Activated naive CD4-positive, alpha-beta T cell treated with Interleukin-2 at 50 U/mL for 16 hours (primary cell): ENCODE data around the gene BRIX1.
A peak's percentile ranks its signal among the peaks of the same experiment; 100 is the strongest.

ENCODE experiments used
- DNase-seq: peaks from one replicate; pipeline ENCODE4 v3.0.0-alpha.2; 2020

Gene BRIX1, protein sequence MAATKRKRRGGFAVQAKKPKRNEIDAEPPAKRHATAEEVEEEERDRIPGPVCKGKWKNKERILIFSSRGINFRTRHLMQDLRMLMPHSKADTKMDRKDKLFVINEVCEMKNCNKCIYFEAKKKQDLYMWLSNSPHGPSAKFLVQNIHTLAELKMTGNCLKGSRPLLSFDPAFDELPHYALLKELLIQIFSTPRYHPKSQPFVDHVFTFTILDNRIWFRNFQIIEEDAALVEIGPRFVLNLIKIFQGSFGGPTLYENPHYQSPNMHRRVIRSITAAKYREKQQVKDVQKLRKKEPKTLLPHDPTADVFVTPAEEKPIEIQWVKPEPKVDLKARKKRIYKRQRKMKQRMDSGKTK

DNA sequence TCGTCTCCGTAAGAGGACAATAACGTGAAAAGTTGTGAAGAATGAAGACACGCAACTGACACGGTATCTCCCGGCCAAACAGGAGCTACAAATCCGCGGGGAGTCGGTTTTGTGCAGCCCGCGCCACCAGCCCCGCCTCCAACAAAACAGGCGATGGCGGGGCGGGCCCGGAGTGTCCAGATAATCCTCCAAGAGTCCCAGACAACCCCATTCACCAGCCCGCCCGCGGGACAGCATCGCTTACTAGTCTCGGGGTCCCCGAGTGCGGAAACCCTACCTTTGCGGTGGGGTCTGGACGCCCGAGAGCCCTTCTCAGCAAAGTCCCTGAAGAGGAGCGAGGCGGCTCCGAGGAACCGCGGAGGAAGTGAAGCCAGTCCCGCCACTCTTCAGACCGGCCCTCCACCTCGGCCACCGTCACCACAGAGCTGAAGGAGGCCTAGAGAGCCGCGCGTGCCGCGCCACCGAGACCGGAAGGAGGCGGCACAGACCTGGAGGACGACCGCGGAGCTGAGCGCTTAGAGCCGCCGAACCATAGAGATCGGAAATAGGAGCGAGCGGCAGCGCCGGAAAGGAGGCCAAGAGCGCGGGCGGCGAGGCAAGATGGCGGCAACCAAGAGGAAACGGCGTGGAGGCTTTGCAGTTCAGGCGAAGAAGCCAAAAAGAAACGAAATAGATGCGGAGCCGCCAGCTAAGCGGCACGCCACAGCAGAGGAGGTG, at the start of gene BRIX1, which contains the start of gene RAD1:
BRIX1 (plus strand) TSS at position 573 of the 717 bp plus-strand sequence; CDS start at position 601, 28 bp downstream.
RAD1 (minus strand) TSS at position 366 of the 717 bp plus-strand sequence. CDS start 612 bp downstream, outside the sequence.
- peak; percentile 95 for DNase-seq

DNA sequence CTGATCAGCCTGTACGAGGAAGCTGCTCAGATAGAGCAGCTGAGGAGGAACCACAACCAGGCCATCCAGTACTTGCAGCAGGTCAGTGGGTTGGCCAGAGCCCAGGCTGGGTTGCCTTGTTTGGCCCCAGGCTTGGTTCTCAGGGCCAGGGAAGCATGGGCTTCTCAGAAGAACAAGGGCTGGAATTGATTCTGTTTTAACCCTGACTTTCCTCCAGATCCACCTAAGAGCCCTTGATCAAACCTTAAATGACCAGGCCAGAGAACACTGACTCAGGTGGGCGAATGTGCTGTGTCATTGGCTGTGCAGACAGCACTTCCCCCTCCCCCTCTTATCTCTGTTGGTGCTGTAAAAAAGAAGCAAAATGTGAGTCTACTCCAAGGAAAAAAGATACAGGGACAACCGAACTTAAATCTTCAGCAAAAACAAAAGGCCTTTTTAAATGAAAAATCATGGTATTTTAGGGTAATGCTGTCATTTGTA, 48.5 kb upstream of the BRIX1 start:
- no peak for DNase-seq

DNA sequence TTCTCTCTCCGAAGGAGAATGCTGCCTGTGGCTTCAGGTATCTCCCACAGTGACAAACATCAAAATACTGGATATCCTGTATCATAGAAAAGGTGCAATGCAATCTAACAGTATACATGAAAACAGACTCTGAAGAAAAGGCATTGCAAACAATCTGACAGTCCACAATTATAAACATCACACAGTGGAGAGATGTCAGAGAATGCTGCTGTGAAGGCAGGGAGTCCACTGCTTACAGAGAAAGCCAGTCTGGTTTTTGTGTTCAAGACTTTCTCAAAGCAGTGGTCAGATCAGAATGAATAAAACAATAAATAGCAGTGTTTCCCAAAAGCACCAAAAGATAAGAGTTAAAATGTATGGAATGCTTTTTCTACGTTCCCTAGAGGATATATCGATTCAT, 47.9 kb upstream of the BRIX1 start:
- DNase-seq, result no peak

DNA sequence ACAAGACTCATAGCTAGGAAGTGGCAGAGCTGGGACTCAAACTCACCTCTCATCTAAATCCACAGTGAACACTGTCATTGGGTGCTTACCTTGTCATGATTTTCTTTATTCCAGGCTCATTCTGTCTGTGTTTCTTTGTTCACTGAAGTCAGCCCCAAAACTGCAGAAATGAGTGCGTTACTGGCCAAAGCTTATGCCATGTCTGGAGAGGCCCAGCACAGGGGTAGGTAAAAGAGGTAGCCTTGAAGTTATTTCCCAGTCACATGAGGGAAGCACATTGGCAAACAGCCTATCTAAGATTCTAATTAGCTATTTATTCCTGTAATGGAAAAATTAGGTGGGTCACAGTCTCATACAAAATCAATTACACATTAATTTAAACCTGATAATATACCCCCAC, 46.7 kb upstream of the BRIX1 start:
- no peak for DNase-seq

DNA sequence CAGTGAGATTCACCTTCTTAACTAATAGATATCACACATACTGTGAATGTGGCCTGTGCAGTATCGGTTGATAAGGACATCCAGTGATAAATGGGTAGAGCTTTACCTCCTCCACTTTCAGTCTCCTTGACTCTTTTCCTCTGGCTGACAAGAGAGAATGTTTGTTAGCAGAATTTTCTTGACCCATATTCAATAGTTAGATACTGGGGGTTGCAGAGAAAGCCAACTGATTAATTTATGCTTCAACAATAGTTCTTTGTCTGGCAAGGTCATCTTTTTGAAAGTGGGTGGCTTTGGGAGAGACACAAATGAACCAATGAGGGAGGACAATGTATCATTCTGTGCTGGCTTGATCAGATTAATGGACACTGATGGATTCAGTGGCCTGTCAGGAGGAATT, 46.3 kb upstream of the BRIX1 start:
- no peak for DNase-seq

DNA sequence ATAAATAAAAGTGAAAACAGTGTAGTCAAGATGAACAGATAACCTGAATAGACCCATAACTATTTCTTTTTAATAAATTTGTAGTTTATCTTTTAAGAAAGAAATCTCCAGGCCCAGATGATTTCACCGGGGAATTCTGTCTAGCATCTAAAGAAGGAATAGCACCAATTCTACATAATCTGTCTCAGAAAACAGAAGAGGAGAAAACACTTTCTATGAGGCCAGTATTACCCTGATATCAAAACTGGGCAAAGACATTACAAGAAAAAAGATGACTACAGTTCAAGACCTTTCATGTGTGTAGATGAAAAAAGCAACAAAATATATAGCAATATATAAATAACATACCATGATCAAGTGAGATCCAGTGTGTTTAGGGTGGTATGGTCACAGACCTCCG, 45.1 kb upstream of the BRIX1 start:
- no peak for DNase-seq

DNA sequence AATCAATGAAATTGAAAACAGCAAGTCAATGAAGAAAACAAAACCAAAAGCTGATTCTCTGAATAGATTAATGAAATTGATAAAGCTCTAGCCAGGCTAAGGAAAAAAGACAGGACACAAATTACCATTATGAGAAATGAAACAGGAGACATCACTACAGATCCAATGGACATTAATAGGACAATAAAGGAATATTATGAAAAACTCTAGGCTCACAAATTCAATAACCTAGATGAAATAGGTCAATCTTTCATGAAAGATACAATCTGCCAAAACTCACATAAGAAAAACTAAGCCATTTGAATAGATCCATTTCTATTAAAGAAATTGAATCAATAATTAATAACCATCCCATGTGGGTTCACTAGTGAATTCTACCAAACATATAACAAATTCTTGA, 39.2 kb upstream of the BRIX1 start:
- no peak for DNase-seq

DNA sequence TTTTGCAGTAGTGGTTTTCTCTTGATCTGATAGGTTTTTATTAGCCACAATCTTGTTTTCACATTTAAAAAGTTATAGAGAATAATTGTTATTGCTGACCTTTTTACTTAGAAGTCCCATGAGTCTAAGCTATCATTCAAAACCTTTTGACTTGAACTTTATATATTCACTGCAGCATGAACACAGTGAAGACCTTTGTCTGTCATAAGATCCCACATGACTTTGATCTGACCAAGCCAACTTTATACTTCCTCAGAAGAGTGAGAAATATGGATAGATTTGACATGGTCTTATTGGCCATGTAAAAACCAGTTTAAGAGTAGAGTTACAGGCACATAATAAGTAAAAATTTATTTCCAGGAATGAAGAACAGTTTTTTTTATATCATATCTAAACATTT, 34.3 kb upstream of the BRIX1 start:
- no peak for DNase-seq

DNA sequence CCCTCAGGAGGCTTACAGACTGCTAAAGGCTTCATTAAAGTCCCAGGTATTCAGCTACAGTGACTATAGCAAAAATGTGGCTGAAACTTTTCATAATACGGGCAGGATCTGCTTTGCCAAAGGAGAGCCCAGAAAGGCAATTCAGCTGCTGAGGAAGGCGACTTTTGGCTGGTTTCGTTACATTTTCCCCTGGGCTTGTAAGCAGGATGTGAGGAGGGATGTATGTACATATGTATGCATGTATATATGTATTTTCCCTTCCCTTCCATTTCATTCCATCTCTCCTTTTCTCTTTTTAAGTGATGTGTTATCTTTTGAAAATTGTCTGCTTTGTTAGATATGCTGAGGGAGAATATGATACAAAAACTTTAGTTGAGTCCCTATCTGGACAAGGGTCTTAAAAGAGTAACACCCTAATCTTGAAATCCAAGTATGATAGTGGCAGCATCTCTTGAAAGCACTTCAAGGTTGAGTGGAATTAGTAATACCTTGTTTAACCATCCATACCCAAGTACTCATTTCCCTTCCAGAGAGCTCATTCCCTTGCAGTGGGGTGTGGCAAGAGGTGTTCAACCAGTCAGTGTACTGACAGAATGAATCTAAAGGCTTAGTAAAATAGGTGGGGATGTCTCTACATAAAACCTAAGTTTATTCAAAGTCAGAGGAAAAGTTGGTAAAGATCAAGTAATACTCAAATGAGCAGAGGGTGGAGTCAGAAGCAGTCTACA, 29.0 kb upstream of the BRIX1 start:
- no peak for DNase-seq

DNA sequence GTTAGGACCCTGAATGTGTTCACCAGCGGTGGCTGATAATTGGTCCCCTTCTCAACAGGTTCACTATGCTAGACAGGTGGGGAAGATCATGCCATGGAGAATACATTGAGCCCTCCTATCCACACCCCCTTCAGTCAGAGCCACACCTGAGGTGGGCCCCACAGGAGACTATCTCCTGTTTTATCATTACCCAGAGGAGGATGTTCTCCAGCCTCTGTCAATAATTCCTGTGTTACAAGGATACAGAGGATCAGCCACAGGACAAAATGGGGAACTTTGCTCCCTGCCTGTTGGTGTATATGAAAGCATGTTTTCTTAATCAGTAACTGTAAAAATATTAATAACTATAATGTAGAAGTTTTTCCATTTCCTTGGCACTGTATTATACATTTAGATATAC, 26.1 kb upstream of the BRIX1 start:
- DNase-seq, result no peak

DNA sequence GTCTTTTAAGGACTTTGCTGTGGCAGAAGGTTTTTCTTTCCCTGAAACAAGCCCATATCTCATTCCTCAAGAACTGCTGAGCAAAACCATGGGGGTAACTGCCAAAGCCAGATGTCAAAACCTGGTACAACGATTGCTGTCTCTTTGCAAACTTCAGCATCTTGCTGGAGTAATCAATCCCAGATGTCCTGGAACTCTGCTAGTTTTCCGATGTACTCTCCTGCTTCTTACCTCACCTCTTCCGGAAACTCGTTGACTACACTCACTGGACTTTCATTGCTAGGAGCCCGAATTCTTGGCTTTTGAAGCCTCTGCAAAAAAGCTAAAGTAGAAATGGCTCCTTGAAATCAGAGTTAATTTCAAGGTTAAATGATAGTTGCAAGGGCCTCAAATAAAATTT, 23.5 kb upstream of the BRIX1 start:
- no peak for DNase-seq

DNA sequence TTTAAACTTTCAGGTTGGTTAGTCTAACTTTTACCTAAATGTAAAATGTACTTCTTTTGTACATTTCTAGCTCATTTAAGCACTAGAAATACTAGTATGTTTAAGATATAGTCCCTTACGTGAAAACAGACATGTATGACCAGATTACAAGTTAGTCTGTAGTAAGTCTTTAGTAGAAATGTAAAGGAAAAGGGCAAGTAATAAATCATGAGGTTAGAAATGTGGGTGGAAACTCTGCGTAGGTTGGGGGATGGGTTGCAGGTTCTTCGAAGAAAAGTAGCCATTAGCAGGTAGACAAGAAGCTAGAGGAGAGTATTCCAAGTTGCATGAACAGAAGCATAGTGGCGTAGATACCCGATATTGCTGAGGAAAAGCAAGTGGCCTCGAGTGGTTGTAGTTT, 23.1 kb upstream of the BRIX1 start:
- DNase-seq, result no peak

DNA sequence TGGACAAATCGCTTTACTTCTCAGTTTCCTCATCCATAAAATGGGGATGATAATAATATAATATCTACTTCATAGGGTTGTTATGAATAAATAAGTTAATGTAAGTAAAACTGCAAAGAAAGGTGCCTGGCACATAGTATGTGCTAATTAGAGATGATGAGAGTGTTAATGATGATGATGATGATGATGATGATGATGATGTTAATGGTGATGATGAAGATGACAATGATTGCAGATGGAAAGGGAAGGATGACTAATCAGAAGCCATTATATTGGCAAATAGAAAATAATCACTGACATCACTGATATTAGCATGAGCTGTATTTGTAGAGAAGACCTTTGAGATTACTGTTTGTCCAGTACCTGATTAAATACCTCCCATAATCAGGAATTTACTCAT, 20.8 kb upstream of the BRIX1 start:
- no peak for DNase-seq

DNA sequence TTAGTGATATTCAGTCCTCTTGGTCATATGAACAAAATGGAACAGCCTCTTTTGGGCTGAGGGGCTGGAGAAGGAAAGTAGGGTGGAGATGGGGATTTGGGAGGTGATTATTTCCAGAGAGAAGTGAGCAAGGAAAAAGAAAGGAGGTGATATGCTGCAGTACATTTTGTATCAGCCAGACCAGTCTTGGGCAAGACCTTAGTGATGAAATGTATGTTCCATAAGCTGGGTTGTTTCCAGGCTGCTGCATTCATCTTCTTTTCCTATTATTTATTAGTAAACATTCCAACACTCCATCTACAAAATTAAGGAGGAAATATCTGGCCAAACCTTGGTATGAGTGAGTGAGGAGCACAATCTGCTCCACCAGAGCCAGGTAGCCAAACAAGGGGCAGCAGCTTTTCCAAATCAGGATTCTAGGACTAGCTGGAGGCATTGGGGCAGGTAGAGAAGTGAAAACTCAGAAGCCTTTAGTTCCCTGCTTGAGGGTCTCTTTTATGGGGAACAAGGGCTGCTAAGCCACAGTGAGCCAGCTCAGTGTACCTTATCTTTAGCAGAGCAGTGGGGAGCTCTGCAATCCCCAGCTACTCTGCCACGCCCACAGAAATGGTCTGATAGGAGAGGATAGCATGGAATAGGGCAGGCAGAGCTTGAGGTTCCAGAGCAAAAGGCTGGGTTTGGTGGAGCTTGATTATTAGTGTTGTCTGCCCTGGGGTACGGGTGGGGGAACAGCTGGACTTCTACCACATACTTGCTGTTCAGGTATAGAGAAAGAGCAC, 19.7 kb upstream of the BRIX1 start:
- DNase-seq, result no peak

DNA sequence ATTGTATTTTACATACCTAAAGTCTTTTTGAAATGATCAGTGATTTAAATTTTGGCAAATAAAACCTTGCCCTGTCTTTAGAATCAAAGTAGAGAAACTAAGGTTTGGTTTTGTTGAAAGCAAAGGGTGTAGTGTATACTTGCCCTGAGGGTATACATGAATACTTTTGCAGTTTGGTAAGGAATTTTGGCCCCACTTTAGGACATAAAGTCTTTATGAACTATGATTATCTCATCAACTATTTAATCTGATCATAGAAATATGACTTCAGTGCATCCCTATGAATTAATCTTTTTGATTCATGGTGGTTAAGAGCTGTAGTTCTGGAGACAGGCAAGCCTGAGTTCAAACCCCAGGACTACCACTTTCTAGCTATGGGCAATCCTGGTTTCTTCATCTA, 17.9 kb upstream of the BRIX1 start:
- no peak for DNase-seq

DNA sequence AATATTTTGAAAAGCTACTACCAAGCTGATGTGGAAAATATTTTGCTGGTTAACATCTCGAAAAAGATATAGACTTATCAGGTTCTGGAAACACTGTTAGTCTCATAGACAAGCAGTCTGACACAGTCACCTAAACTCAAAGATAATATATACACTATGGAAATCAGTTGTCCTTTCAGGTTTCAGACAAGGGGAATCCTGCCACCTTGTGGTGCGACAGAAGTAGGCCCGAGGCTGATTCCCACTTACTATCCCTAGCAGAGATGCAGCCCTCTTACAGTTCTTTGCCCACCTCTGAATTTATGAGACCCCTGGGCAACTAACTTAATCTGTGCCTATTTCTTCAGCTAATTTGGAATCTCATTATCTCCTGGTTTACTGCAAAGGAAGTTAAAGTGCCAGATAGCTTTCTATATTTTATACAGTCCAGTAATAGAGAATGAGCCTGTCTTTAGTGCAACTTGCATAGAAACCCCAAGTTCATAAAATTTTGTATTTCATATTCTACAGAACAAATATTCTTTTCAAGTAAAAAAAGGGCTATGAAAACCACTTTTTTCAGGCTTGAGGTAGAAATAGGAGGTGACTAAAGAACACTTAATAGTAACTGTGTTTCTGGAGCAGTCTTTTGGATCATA, 17.1 kb upstream of the BRIX1 start:
- DNase-seq, result peak; percentile 58

DNA sequence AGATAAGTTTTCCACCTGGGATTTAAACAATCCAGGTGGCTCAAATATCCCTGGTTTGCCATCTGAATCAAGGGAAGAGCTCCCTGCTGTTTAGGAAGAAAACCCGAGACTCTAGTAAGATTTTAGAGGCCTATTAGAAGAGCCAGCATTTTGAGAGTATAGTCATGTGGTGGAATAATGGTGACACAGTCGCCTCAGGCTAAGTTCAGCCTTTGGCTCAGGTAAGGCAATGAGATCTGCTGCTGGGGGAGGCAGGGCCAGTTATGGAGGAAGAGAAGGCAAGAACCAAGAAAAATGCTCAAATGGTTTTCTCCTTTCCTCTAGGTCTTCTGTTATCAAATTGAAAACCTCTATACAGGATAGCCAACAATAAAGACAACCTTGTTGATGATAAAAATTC, 16.4 kb upstream of the BRIX1 start:
- no peak for DNase-seq

DNA sequence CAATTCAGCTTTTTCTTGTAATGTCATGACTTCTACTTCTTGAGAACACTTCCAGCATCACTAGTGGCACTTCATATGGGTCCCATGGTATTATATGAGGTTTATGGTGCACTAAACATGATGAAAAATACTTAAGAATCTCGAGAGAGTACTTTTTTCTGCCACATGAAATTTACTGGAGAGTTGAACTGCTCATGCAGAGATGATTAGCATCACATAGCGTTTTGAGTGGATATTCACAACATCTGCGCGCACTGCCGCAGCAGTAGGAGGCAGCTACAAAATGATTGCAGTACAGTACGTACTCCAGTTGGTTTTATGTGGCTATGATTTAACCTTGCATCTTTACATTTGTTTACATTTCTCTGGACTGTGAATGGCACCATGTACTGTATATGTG, 14.9 kb upstream of the BRIX1 start:
- DNase-seq, result no peak

DNA sequence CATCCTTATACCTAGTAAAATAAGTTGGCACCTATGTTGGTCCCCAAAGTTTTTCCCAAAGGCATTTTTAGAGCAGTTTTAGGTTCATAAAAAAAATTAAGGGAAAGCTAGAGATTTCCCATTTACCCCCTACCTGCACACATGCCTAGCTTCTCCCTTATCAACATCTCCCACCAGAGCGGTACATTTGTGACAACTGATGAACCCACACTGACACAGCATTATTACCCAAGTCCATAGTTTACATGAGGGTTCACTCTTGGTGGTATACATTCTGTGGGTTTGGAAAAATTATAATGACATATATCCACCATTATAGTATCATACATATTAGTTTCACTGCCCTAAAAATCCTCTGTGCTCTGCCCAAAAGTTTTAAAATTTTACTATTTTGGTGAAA, 12.3 kb upstream of the BRIX1 start:
- DNase-seq, result no peak

DNA sequence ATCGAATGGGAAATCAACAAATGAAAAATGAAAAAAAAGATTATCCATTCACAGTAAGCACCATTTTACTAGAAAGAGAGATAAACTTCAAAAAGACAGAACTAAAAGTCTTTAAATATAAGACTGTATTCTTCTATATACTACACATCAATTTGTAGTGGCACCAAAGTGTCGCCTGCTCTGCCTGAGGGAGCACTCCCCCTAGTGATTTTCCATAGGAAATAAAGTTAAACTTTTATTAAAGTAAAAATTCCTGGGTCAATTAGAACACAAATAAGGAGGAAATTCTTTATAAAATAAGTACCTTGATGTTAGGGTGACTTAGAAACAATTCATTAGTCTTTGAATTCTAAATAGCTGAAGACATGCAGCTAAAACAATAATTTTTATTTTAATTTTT, 9.9 kb upstream of the BRIX1 start:
- no peak for DNase-seq

DNA sequence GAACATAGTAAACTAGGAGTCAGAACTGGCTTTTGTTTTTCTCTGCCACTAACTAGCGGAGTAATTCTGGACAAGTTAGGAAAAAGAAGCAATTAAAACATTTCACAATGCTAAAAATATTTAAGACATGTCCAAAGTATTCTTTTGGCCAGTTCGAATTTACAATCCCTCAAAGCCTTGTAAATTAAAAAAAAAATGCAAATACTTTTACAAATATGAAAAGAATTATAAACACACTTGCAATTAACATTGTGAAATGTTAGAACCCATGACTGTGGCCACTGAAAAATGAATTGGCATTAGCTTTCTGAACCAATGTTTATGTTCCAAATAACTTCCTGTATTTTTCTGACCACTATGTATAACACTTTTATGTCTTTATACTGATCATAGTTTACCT, 2.4 kb upstream of the BRIX1 start:
- DNase-seq, result no peak

DNA sequence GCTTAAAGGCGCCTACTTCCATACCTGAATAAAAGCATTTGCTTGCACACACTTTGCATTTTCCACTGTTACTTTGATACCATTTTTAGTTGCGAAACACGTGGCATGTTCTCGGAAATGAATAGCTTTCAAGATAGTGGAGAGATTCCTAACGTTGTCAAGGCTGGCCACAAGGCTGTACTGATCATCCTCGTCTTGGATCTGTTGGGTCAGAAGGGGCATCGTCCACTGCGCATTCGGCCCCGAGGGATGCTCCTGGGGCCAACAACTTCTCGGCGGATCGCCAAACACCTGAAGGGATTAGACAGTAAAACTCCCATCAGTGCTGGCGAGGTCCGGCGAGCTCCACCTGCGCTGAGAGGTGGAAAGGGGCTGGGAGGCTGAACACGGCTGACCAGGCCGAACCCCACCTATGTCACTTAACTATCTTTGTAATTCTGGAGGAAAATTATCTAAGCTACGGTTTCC, 806 bp upstream of the BRIX1 start:
- DNase-seq, result peak; percentile 23
